ENCODE results near the gene SNX5.

GRCh38 chr20:17912916-17913315 is 55.7 kb downstream of the SNX5 start:
- no peak for TF ChIP-seq CTCF (conservative IDR thresholded peaks at IDR 0.05; ENCODE audit: low read length)
- no peak for TF ChIP-seq EZH2phosphoT487 (IDR thresholded peaks at IDR 0.05; ENCODE audit: borderline replicate concordance, low read depth, low read length)

All from OCI-LY7 (cell line).